GM12878 (cell line): ENCODE results near the gene PITPNC1. TPM values are rescaled to one million over a fixed set of nuclear protein-coding genes. Genes with fewer than 3 reads are reported as not detected.

Experiments used
- BACH1 ChIP-seq: fragments of 450-650 bp; IDR thresholded peaks from 2 replicates; pipeline ENCODE4 v1.6.1; 2017; ENCODE audit warnings: mild to moderate bottlenecking, borderline replicate concordance
- CHD2 ChIP-seq: IDR thresholded peaks from 2 replicates; pipeline ENCODE4 v1.6.1; 2011; ENCODE audit warnings: low read depth, low read length, improper control_type of control experiment, borderline replicate concordance
- CREM ChIP-seq: IDR thresholded peaks from 2 replicates; pipeline ENCODE4 v1.6.1; 2014; ENCODE audit warnings: antibody characterized with exemption, low read depth
- CTCF ChIP-seq, 3 experiments: IDR thresholded peaks in 2 of 3; conservative IDR thresholded peaks in 1 of 3; 2 replicates each; pipeline ENCODE4 v1.5.1; 2011; ENCODE audit warnings: low read depth in 3 of 3, low read length in 3 of 3, mild to moderate bottlenecking in 3 of 3, control low read depth in 2 of 3, moderate library complexity in 2 of 3, inconsistent platforms in 1 of 3, mixed read lengths in 1 of 3; ENCODE audit not compliant: control insufficient read depth in 2 of 3, insufficient read depth in 1 of 3; ENCODE audit errors: extremely low read depth in 1 of 3
- DPF2 ChIP-seq: fragments of 450-650 bp; IDR thresholded peaks from 2 replicates; pipeline ENCODE4 v1.6.1; 2017; ENCODE audit warnings: mild to moderate bottlenecking
- ELK1 ChIP-seq: IDR thresholded peaks from 2 replicates; pipeline ENCODE4 v1.6.1; 2012; ENCODE audit warnings: low read depth, low read length, improper control_type of control experiment
- HSF1 ChIP-seq: fragments of 150-350 bp; IDR thresholded peaks from 2 replicates; pipeline ENCODE4 v1.6.1; 2014; ENCODE audit warnings: mild to moderate bottlenecking, low read depth, low read length
- KDM1A ChIP-seq: fragments of 200-600 bp; sonication (generic); IDR thresholded peaks from 2 replicates; pipeline ENCODE4 v1.6.1; 2016; ENCODE audit warnings: borderline replicate concordance
- MAX ChIP-seq: IDR thresholded peaks from 2 replicates; pipeline ENCODE4 v1.6.1; 2012; ENCODE audit warnings: low read depth, low read length, improper control_type of control experiment
- MXI1 ChIP-seq: fragments of 150-350 bp; IDR thresholded peaks from 2 replicates; pipeline ENCODE4 v1.6.1; 2011; ENCODE audit warnings: low read depth, mild to moderate bottlenecking, inconsistent platforms, low read length, improper control_type of control experiment
- MYB ChIP-seq: fragments of 150-350 bp; IDR thresholded peaks from 2 replicates; pipeline ENCODE4 v1.6.1; 2014; ENCODE audit warnings: mild to moderate bottlenecking, low read depth, low read length, borderline replicate concordance
- PML ChIP-seq: IDR thresholded peaks from 2 replicates; pipeline ENCODE4 v1.6.1; 2012; ENCODE audit warnings: low read length, inconsistent platforms
- POLR2AphosphoS5 ChIP-seq: IDR thresholded peaks from 2 replicates; pipeline ENCODE4 v1.6.1; 2011; ENCODE audit warnings: mild to moderate bottlenecking, low read length, inconsistent platforms
- PRDM15 ChIP-seq: fragments of 450-650 bp; formaldehyde crosslinking; IDR thresholded peaks from 2 replicates; pipeline ENCODE4 v1.4.0; 2020; ENCODE audit warnings: mild to moderate bottlenecking, moderate library complexity
- SRF ChIP-seq, 2 experiments: IDR thresholded peaks; 2 replicates each; pipeline ENCODE4 v1.6.1; 2011; ENCODE audit warnings: low read depth in 2 of 2, low read length in 2 of 2, mild to moderate bottlenecking in 1 of 2, moderate library complexity in 1 of 2
- STAT1 ChIP-seq: fragments of 450-650 bp; conservative IDR thresholded peaks from 2 replicates; pipeline ENCODE4 v1.6.1; 2014; ENCODE audit warnings: antibody characterized with exemption, mild to moderate bottlenecking
- TCF3 ChIP-seq: IDR thresholded peaks from 2 replicates; pipeline ENCODE4 v1.6.1; 2012; ENCODE audit warnings: low read depth, mild to moderate bottlenecking, low read length, borderline replicate concordance; ENCODE audit not compliant: insufficient read depth
- ZNF687 ChIP-seq: fragments of 450-650 bp; IDR thresholded peaks from 2 replicates; pipeline ENCODE4 v1.6.1; 2017; ENCODE audit warnings: mild to moderate bottlenecking, moderate library complexity
- polyA plus RNA-seq, 11 experiments: library from polyadenylated mRNA; depleted of rRNA in 4 of 11; unstranded in 6 of 11; stranded (reverse) in 5 of 11; fragments of >200 nt; fragmentation: Nextera tagmentation in 4 of 11; fragmentation: Illumina TruSeq in 1 of 11; extraction: Ambion mirVana in 4 of 11; extraction: Trizol in 1 of 11; gene quantifications; 1 replicate in 1 of 11; 2 replicates in 10 of 11; pipeline versions ENCODE4 v1.2.1 to v1.2.3, GENCODE V29; 2011 to 2016; ENCODE audit warnings: inconsistent platforms in 2 of 11, missing spikeins in 2 of 11, low read depth in 1 of 11
- total RNA-seq, 4 experiments: library from RNA; depleted of rRNA in 3 of 4; stranded (reverse); fragments of >200 nt in 3 of 4; fragmentation: Illumina TruSeq in 1 of 4; extraction: Trizol in 1 of 4; gene quantifications; 2 replicates each; pipeline versions ENCODE4 v1.2.1 to v1.2.3, GENCODE V29; 2013 to 2021

PITPNC1 gene
- total and polyA plus RNA-seq, 10 of the 15 experiments (the other 5 are each of a cell fraction or from before 2014, with no cell fraction given): 12.2 to 62.4 (median 47.3) TPM

GRCh38 chr17:67575325-67575724 lies 198.2 kb downstream of the PITPNC1 start (continued):
- TF ChIP-seq ZNF687 (peak; percentile 96), PRDM15 (no peak), TCF3 (peak; percentile 85; the same call in 1 of the 2 replicates), MXI1 (no peak), HSF1 (no peak), KDM1A (no peak), MYB (no peak), CREM (0 out of 2 replicates have a peak, but pooled peaks have one; percentile 27), MAX (no peak; the same call in none of the 2 replicates), ELK1 (no peak), PML (no peak), SRF (IDR thresholded peaks at IDR 0.05; ENCODE audit: low read depth in 2 of 2, low read length in 2 of 2) (no peak), CTCF (IDR thresholded peaks at IDR 0.05 in 2 of 3, conservative IDR thresholded peaks at IDR 0.05 in 1 of 3; ENCODE audit: control insufficient read depth in 2 of 3, extremely low read depth in 1 of 3, insufficient read depth in 1 of 3, low read depth in 3 of 3, low read length in 3 of 3) (peak; percentile 53 to 60 (median 59)), DPF2 (no peak; the same call in 1 of the 2 replicates), CHD2 (no peak), STAT1 (no peak), BACH1 (no peak), POLR2AphosphoS5 (peak; percentile 0)
